Mammary epithelial cell (primary cell): ENCODE measurements around the gene SYT7.
A peak's percentile ranks its signal among the peaks of the same experiment; 100 is the strongest.

ENCODE experiments used
- CTCF ChIP-seq, 2 donors: IDR thresholded peaks in 1 of 2; conservative IDR thresholded peaks in 1 of 2; 2 replicates each; pipeline ENCODE4 v1.5.1; 2011 to 2012; ENCODE audit warnings: inconsistent platforms in 2 of 2, low read length in 2 of 2, mild to moderate bottlenecking in 2 of 2, control low read depth in 1 of 2, low read depth in 1 of 2; ENCODE audit not compliant: insufficient read depth in 1 of 2; ENCODE audit errors: extremely low read depth in 1 of 2
- EZH2 ChIP-seq: IDR thresholded peaks from 2 replicates; pipeline ENCODE4 v1.6.1; 2012; ENCODE audit warnings: low read length, inconsistent platforms, borderline replicate concordance

GRCh38 chr11:61532134-61533038 is 48.5 kb downstream of the SYT7 start:
- TF ChIP-seq CTCF (conservative IDR thresholded peaks at IDR 0.05 in 1 of 2, IDR thresholded peaks at IDR 0.05 in 1 of 2; ENCODE audit: extremely low read depth in 1 of 2, insufficient read depth in 1 of 2, low read depth in 1 of 2, low read length in 2 of 2) (peak; percentile 83 to 84), EZH2 (no peak)
